NCI-H82 treated with DMSO at 0.1 percent for 48 hours (cell line): ENCODE measurements around the gene ZNF30.
"Not testable (repeated sequence)": the region's sequence is repeated elsewhere in the genome, so short reads cannot be mapped to it uniquely, and the experiment has no call there.

Experiments used
- DNase-seq: peaks from one replicate; lab custom pipeline; 2025; ENCODE audit not compliant: unreplicated experiment; lab: John Stamatoyannopoulos, UW

ZNF30 gene

GRCh38 chr19:34985249-34986022 is 58.7 kb downstream of the ZNF30 start:
- no peak for DNase-seq

DNA sequence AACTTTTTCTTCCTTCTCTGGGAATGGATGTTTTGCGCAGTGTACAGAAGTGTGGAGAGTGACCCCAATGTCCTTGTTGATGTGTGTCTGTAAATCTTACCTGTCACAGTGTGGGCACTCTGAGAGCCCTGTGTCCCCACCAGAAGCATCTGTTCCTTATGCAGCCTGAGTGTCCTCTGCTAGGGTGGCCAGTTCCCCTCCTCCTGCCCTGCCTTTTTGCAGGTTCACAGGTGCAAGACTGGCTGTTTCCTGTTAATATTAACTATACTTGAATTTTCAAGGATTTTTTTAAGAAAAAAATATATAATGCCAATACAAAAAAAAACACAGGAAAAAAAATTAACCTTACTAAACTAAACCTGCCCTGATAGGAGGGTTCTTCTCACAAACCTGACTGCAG is 61.4 kb downstream of the ZNF30 start:
- no peak for DNase-seq

DNA sequence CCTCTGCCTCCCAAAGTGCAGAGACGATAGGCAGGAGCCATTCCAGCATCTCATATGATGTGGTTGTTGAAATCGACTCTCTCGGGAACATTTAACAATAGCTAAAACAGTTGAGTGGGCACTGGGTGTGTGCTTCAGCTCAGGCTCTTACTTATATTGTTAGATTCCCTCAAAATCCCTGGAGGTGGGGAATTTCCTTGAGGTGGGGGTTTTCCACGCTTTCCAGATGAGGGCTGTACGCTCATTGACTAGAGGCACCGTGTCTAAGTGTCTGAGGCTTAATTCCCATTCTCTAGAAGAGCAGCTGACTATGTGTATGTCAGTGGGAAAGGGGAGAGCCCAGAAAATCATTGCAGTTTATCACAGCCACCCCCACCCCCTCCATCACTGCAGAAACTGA is 62.6 kb downstream of the ZNF30 start:
- DNase-seq = no peak

DNA sequence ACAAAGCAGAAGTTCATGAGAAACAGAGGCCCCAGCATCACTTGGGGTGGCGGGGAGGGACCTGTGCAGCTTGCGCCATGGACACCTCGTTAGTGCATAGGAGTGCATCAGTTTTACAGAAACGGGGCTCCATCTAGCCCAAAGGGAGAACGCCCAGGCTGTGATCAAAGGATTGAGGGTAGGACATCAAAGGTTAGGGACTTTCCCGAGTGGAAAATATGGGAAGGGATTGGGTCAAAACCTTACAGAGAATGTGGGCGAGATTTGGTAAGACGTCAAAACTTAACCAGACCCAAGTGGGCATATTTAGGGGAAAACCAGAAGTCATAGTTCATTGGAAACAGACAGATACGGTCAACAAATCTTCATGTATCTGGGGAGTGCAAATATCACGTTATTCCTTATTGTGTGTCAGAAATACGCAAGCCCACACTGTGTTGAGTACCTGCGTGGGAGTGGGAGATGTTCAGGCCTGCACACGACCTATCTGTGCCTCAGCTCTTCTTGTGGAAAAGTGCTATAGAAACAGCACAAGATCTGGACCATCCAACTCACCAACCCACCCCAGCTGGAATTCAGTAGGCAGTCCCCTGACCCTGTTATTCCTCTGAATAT is 64.0 kb downstream of the ZNF30 start:
- DNase-seq = no peak

DNA sequence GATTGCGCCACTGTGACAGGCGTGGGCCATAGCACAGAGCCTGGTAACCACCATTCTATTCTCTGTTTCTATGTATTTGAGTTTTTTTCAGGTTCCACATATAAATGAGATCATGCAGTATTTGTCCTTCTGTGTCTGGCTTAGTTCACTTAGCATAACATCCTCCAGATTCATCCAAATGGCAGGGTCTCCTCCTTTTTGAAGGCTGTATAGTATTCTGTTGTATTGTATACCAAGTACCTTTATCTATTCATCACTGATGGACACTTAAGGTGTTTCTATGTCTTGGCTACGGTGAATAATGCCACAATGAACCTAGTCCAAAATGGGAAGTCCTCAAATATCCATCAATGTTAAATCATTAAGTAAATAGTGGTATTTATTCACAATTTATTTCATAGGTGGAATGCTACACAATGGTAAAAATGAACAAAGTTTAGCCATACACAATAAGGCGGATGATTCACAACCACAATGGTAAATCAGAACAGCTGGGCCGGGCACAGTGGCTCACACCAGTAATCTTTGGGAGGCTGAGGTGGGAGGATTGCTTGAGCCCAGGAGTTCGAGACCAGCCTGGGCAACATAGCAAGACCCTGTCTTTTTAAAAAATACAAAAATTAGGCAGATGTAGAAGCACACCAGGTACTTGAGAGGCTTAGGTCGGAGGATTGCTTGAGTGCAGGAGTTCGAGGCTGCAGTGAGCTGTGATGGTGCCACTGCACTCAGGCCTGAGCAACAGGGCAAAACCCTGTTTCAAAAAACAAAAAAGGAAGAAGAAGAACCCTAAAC is 65.0 kb downstream of the ZNF30 start:
- no peak for DNase-seq

DNA sequence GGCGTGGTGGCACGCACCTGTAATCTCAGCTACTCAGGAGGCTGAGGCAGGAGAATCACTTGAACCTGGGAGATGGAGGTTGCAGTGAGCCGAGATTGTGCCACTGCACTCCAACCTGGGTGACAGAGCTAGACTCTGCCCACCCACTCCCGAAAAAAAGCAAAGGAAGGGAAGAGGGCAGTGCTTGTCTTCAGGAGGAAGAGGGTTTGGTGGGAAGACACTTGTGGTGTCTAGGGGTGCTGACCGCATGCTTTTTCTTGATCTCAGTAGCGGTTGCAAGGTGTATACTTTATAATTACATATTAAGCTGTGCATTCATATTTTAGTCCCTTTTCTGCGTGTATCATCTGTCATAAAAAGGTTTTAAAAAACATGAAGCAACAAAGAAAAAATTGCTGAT is 65.9 kb downstream of the ZNF30 start:
- DNase-seq = not testable (repeated sequence)

DNA sequence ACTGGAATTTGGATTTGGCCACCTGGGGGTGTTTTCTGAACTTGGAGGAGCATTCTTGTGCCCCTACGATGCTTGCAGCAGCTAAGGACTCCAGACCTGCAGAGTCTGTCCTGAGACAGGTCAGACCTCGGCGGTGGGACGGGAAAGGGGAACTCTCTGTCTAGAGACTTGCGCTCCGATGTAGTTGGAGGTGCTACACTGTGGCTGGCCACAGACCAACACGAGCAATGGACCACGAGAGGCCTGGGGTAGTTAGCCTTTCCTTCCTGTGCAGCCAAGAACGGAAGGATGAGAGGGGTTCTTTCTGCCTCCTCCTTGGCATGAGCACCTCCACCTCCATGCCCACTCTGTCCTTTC is 67.6 kb downstream of the ZNF30 start:
- DNase-seq = no peak
